Lower leg skin (tissue), 4 donors: ENCODE data around the gene RNF7. TPM values are rescaled to one million over a fixed set of nuclear protein-coding genes. Genes with fewer than 3 reads are reported as not detected.

Source experiments
- DNase-seq, 2 donors: peaks; one replicate each; pipeline ENCODE4 v3.0.0-alpha.2; 2019; ENCODE audit warnings: low spot score in 2 of 2
- H3K4me3 ChIP-seq: fragments of 200-600 bp; sonication (generic); 2 replicates; pipeline ENCODE4 v1.5.1; 2017; ENCODE audit warnings: mild to moderate bottlenecking, low read depth; ENCODE audit not compliant: poor library complexity, severe bottlenecking
- POLR2A ChIP-seq, 2 donors: fragments of 450-650 bp; IDR thresholded peaks; one replicate each; pipeline ENCODE4 v1.6.1; 2016 to 2017; ENCODE audit warnings: antibody characterized with exemption in 2 of 2, mild to moderate bottlenecking in 1 of 2, moderate library complexity in 1 of 2
- WGBS, 2 donors: methylation state at CpG; one replicate each; pipeline ENCODE4 v1.1.5; 2018; 5-methylcytosine and 5-hydroxymethylcytosine counted together
- intact Hi-C: fragments of 100-400 bp; cut with DNase I; formaldehyde crosslinking; loops from one replicate; pipeline ENCODE4 v1.15.0; 2023; ENCODE audit warnings: low total_unique reads
- total RNA-seq, 4 donors: library from RNA; depleted of rRNA; stranded (reverse); fragments of >200 nt; gene quantifications; one replicate each; pipeline ENCODE4 v1.1.0, GENCODE V29; 2016
- TF ChIP-seq, protein P1 (sequence below), 3 donors: fragments of 450-650 bp; IDR thresholded peaks; one replicate each; pipeline ENCODE4 v1.5.1; 2016; ENCODE audit warnings: antibody characterized with exemption in 3 of 3, mild to moderate bottlenecking in 3 of 3, moderate library complexity in 2 of 3

Gene RNF7
- total RNA-seq, 4 donors from 2014 or later: 75.6 to 117 (median 84.1) TPM

- whole genome bisulfite sequencing, 2 donors: 78 to 90% methylated on average over 15 of the region's 15 CpGs
- TF ChIP-seq POLR2A (IDR thresholded peaks at IDR 0.05): no peak
- TF ChIP-seq, protein P1, sequence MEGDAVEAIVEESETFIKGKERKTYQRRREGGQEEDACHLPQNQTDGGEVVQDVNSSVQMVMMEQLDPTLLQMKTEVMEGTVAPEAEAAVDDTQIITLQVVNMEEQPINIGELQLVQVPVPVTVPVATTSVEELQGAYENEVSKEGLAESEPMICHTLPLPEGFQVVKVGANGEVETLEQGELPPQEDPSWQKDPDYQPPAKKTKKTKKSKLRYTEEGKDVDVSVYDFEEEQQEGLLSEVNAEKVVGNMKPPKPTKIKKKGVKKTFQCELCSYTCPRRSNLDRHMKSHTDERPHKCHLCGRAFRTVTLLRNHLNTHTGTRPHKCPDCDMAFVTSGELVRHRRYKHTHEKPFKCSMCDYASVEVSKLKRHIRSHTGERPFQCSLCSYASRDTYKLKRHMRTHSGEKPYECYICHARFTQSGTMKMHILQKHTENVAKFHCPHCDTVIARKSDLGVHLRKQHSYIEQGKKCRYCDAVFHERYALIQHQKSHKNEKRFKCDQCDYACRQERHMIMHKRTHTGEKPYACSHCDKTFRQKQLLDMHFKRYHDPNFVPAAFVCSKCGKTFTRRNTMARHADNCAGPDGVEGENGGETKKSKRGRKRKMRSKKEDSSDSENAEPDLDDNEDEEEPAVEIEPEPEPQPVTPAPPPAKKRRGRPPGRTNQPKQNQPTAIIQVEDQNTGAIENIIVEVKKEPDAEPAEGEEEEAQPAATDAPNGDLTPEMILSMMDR (IDR thresholded peaks at IDR 0.05): no peak
- DNase-seq: peak in 1 of 2 donors; percentile 72
- H3K4me3 ChIP-seq: no peak overlapping the region
- intact Hi-C loops: no loop called here
Measured at GRCh38 chr3:141776885-141777284, 38.8 kb downstream of the RNF7 start.

- DNase-seq: peak in 1 of 2 donors; percentile 72
- TF ChIP-seq POLR2A (IDR thresholded peaks at IDR 0.05): no peak
- TF ChIP-seq, protein P1 (IDR thresholded peaks at IDR 0.05): no peak
- no peak overlapping the region for H3K4me3 ChIP-seq
- WGBS, 2 donors: 92% methylated on average over 37 to 42 of the region's 42 CpGs
- intact Hi-C loops: no loop called here
Measured at GRCh38 chr3:141777957-141778813, 40.1 kb downstream of the RNF7 start.

DNA sequence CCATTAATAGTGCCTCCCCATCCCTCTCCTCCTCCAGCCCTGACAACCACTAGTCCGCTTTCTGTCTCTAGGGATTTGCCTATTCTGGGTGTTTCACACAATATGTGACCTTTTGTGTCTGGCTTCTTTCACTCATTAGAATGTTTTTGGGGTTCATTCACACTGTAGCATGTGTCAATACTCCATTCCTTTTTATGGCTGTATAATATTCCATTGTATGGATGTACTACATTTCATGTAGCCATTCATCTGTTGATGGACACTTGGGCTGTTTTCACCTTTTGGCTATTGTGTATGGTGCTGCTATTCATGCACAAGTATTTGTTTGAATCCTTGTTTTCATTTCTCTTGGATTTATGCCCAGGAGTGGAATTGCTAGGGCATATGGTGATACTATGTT lies 41.6 kb downstream of the RNF7 start:
- 93 to 100% methylated on average over 1 of the region's 1 CpG for WGBS, 2 donors
- no peak for DNase-seq
- TF ChIP-seq, protein P1 (IDR thresholded peaks at IDR 0.05): no peak
- no peak for TF ChIP-seq POLR2A (IDR thresholded peaks at IDR 0.05)
- intact Hi-C loops: no loop called here
- no peak overlapping the region for H3K4me3 ChIP-seq

GRCh38 chr3:141782386-141782932 lies 44.4 kb downstream of the RNF7 start:
- peak in 1 of 2 donors; percentile 20 for DNase-seq
- intact Hi-C loops: no loop called here
- TF ChIP-seq, protein P1 (IDR thresholded peaks at IDR 0.05): no peak
- no peak for TF ChIP-seq POLR2A (IDR thresholded peaks at IDR 0.05)
- 34 to 61% methylated on average over 4 of the region's 4 CpGs for WGBS, 2 donors
- no peak overlapping the region for H3K4me3 ChIP-seq

DNA sequence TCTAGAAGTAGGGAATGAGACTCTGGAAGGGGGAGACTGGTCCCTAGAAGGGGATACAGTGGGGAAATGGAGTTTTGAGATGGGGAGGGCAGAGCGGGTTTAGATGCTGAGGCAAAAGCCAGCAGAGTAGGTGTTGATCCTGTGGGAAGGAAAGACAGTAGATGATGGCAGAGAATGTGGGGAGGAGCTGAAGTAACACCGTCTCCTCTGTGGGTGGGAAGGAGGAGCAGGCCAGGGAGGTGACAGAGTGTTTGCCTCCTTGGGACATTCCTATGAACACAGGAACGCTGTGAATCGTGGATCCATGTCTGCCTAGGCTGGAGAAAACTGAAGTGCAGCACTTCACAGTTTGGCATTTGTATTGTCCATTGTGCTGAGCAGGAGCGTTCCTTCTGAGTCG lies 45.5 kb downstream of the RNF7 start:
- TF ChIP-seq, protein P1 (IDR thresholded peaks at IDR 0.05): no peak
- no peak for TF ChIP-seq POLR2A (IDR thresholded peaks at IDR 0.05)
- peak in 1 of 2 donors; percentile 43 for DNase-seq
- WGBS, 2 donors: 84 to 88% methylated on average over 6 of the region's 6 CpGs
- intact Hi-C loops: no loop called here
- H3K4me3 ChIP-seq: no peak overlapping the region
